Upper lobe of left lung (tissue), 4 donors: ENCODE data around the gene MCTP2.

Experiments used
- EP300 ChIP-seq, 4 donors: sonication (generic); formaldehyde crosslinking; IDR thresholded peaks; one replicate each; pipeline ENCODE4 v1.5.1; 2017; ENCODE audit warnings: antibody characterized with exemption in 4 of 4, control low read depth in 2 of 4
- POLR2A ChIP-seq, 4 donors: fragments of 450-650 bp; IDR thresholded peaks; one replicate each; pipeline ENCODE4 v1.5.1; 2016 to 2017; ENCODE audit warnings: antibody characterized with exemption in 4 of 4, mild to moderate bottlenecking in 2 of 4
- TF ChIP-seq, protein P1 (sequence below), 6 experiments: fragments of 450-650 bp in 4 of 6; fragments of 200-600 bp in 2 of 6; sonication (generic) in 2 of 6; IDR thresholded peaks; one replicate each; pipeline ENCODE4 v1.5.1; 2016 to 2019; ENCODE audit warnings: antibody characterized with exemption in 6 of 6

DNA sequence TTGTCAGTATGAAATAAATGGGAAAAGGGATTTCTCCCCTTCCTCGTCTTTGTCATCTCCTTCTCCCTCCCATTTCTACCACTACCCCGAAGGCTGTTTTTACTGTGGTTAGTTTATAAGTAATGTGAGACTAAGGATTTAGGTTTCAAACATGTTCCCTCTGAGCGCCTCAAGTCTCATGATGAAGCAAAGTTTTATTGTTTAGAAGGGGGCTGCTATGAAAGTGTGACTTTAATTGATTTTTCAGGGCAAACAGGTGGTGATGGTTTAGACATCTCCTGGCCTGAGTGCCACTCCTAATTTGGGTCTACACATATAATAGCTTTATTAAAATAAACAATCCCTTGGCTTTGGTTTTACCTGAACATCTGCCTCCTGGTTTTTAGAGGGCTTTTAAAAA, 185.5 kb downstream of the MCTP2 start:
- TF ChIP-seq, protein P1, sequence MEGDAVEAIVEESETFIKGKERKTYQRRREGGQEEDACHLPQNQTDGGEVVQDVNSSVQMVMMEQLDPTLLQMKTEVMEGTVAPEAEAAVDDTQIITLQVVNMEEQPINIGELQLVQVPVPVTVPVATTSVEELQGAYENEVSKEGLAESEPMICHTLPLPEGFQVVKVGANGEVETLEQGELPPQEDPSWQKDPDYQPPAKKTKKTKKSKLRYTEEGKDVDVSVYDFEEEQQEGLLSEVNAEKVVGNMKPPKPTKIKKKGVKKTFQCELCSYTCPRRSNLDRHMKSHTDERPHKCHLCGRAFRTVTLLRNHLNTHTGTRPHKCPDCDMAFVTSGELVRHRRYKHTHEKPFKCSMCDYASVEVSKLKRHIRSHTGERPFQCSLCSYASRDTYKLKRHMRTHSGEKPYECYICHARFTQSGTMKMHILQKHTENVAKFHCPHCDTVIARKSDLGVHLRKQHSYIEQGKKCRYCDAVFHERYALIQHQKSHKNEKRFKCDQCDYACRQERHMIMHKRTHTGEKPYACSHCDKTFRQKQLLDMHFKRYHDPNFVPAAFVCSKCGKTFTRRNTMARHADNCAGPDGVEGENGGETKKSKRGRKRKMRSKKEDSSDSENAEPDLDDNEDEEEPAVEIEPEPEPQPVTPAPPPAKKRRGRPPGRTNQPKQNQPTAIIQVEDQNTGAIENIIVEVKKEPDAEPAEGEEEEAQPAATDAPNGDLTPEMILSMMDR (IDR thresholded peaks at IDR 0.05): no peak
- TF ChIP-seq POLR2A (IDR thresholded peaks at IDR 0.05): no peak
- no peak for TF ChIP-seq EP300 (IDR thresholded peaks at IDR 0.05)
